ENCODE measurements around the gene SGIP1.

DNA sequence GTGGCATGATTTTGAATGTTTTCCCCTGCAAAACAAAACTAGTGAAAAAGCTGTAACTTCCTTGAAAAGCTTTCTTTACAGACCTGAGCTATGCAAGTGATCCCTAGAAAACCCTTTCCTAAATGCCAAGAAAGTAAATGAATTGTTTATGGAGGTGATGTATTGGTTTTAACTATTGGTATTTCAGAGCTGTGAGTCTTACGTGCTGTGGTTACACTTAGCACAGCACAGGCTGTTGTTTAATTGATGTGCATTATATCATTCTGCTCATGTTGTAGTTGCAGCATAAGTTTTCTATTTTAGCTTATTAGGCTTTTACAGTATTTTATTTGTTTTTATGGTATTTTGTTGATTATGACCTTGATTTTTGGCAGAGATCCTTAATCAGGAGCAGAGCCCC, 144.2 kb downstream of the SGIP1 start:
- no peak for TF ChIP-seq EZH2 (IDR thresholded peaks at IDR 0.05; ENCODE audit: insufficient read depth, poor library complexity, severe bottlenecking)
- no peak for TF ChIP-seq EZH2phosphoT487 (IDR thresholded peaks at IDR 0.05; ENCODE audit: insufficient read depth, low read depth)
